ENCODE data around the gene NHERF1. TPM values are rescaled to one million over a fixed set of nuclear protein-coding genes. Genes with fewer than 3 reads are reported as not detected.

The NHERF1 gene
- total RNA-seq, 1 donor from 2014 or later = 5.2 TPM

GRCh38 chr17:74803971-74804370 lies 55.5 kb downstream of the NHERF1 start:
- H3K9ac ChIP-seq (ENCODE audit: low read depth in 1 of 3, low read length in 3 of 3) = no peak overlapping the region
- peaks cover 21 to 25% (median 23%) of the 10 kb centered on the region in 3 donors for H3K36me3 ChIP-seq (ENCODE audit: control insufficient read depth in 3 of 3, insufficient read depth in 3 of 3, low read length in 3 of 3)
- no peak overlapping the region for H3K27ac ChIP-seq (ENCODE audit: low read depth, low read length)
- H3K4me1 ChIP-seq (ENCODE audit: control insufficient read depth in 3 of 3, insufficient read depth in 3 of 3, low read length in 3 of 3) = peaks cover 0 to 9% (median 6%) of the 10 kb centered on the region in 3 donors
- H3K9me3 ChIP-seq (ENCODE audit: control insufficient read depth in 3 of 3, low read length in 3 of 3) = no peaks in the 10 kb centered on the region
- no peak overlapping the region for H3K4me3 ChIP-seq (ENCODE audit: low read length in 3 of 3)
- no peaks in the 10 kb centered on the region for H3K27me3 ChIP-seq (ENCODE audit: control insufficient read depth in 3 of 3, insufficient read depth in 3 of 3, low read length in 3 of 3)

DNA sequence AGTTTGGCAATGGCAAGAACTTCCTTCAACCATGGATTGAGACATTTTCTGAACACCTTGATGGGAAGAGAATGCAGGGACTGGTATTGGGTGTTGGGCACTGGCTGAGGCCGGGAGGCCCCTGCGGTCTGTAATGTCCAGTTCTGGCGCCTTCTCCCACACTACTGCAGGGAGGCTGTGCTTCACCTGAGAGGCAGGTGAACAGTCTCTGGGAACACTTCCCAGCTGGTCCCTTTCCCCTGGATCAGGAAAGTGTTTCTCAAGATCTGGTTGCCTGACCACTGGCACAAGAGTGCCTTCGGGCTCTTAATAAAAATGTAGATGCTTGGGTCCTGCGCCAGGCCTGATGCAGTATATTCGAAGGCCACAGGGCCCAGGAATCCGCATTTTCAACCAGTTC lies 56.3 kb downstream of the NHERF1 start:
- Histone ChIP-seq H3K9ac (ENCODE audit: low read depth in 1 of 3, low read length in 3 of 3) (no peak overlapping the region), H3K4me1 (ENCODE audit: control insufficient read depth in 3 of 3, insufficient read depth in 3 of 3, low read length in 3 of 3) (peaks cover 0 to 9% (median 6%) of the 10 kb centered on the region in 3 donors), H3K27ac (ENCODE audit: low read depth, low read length) (no peak overlapping the region), H3K27me3 (ENCODE audit: control insufficient read depth in 3 of 3, insufficient read depth in 3 of 3, low read length in 3 of 3) (no peaks in the 10 kb centered on the region), H3K9me3 (ENCODE audit: control insufficient read depth in 3 of 3, low read length in 3 of 3) (no peaks in the 10 kb centered on the region), H3K4me3 (ENCODE audit: low read length in 3 of 3) (no peak overlapping the region), H3K36me3 (ENCODE audit: control insufficient read depth in 3 of 3, insufficient read depth in 3 of 3, low read length in 3 of 3) (peaks cover 14 to 23% (median 19%) of the 10 kb centered on the region in 3 donors)

DNA sequence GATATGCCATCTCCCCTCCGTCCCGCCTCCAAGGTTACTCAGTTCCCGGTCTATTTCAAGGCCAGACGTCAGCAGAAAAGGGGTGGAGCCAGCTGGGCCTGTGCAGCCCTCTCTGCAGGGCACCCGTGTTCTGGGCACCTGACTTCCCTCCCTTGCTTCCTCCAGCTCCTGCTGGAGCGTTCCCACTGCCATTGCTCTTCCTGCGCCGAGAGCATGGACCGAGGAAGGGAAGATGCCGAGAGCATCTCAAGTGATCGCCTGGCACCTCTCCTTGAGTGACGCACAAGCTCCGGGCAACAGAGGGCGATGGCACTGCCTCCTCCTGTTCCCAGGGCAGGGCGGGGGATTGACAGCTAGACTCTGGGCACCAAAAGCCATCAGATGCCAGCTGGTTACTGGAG lies 57.2 kb downstream of the NHERF1 start:
- Histone ChIP-seq H3K36me3 (ENCODE audit: control insufficient read depth in 3 of 3, insufficient read depth in 3 of 3, low read length in 3 of 3) (peaks cover 10 to 16% (median 14%) of the 10 kb centered on the region in 3 donors), H3K27ac (ENCODE audit: low read depth, low read length) (no peak overlapping the region), H3K4me1 (ENCODE audit: control insufficient read depth in 3 of 3, insufficient read depth in 3 of 3, low read length in 3 of 3) (peaks cover 0 to 9% (median 6%) of the 10 kb centered on the region in 3 donors), H3K4me3 (ENCODE audit: low read length in 3 of 3) (no peak overlapping the region), H3K9me3 (ENCODE audit: control insufficient read depth in 3 of 3, low read length in 3 of 3) (no peaks in the 10 kb centered on the region), H3K9ac (ENCODE audit: low read depth in 1 of 3, low read length in 3 of 3) (no peak overlapping the region), H3K27me3 (ENCODE audit: control insufficient read depth in 3 of 3, insufficient read depth in 3 of 3, low read length in 3 of 3) (no peaks in the 10 kb centered on the region)

DNA sequence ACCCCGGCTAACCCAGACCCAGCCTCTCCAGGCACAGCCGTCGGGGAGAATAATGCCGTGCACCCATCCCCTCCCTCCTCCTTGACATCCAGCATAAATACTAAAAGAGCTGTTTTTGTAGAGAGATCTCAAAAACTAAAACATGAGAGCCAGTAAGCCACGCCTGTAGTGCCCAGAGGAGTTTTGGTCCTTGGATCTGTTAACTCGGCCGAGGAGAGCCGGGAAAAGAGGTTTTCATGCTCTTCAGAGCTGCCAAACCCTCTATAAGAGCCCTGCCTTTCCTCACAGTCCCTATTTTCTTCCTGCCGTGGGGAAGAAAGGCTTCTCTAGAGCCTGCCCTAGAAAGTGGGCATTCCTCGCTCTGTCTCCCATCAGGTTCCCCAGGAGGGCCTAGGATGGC lies 57.9 kb downstream of the NHERF1 start:
- Histone ChIP-seq H3K9ac (ENCODE audit: low read depth in 1 of 3, low read length in 3 of 3) (no peak overlapping the region), H3K4me1 (ENCODE audit: control insufficient read depth in 3 of 3, insufficient read depth in 3 of 3, low read length in 3 of 3) (peaks cover 0 to 9% (median 6%) of the 10 kb centered on the region in 3 donors), H3K27ac (ENCODE audit: low read depth, low read length) (no peak overlapping the region), H3K4me3 (ENCODE audit: low read length in 3 of 3) (no peak overlapping the region), H3K36me3 (ENCODE audit: control insufficient read depth in 3 of 3, insufficient read depth in 3 of 3, low read length in 3 of 3) (peaks cover 6 to 11% (median 9%) of the 10 kb centered on the region in 3 donors), H3K27me3 (ENCODE audit: control insufficient read depth in 3 of 3, insufficient read depth in 3 of 3, low read length in 3 of 3) (no peaks in the 10 kb centered on the region), H3K9me3 (ENCODE audit: control insufficient read depth in 3 of 3, low read length in 3 of 3) (no peaks in the 10 kb centered on the region)

DNA sequence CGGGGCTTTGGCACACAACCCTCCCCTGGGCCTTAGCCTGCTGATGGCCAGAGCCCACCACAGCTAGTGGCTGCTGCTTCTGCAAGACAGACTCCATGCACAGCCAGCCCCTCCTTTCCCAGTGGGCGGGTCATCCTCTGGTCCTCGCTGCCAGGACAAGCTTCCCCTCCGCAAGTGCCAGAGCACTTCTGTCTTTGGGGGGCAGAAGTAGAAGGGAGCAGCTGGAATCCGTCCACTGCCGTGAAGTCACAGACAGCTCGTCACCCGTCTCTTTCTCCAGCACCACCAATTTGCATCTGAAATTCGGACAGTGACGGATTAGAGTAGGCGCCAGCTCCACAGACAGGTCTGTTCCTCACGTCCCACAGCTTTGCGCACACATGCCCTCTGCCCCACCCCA lies 59.0 kb downstream of the NHERF1 start:
- peaks cover 0 to 9% (median 6%) of the 10 kb centered on the region in 3 donors for H3K4me1 ChIP-seq (ENCODE audit: control insufficient read depth in 3 of 3, insufficient read depth in 3 of 3, low read length in 3 of 3)
- no peak overlapping the region for H3K4me3 ChIP-seq (ENCODE audit: low read length in 3 of 3)
- H3K27ac ChIP-seq (ENCODE audit: low read depth, low read length) = no peak overlapping the region
- H3K36me3 ChIP-seq (ENCODE audit: control insufficient read depth in 3 of 3, insufficient read depth in 3 of 3, low read length in 3 of 3) = peaks cover 0 to 9% (median 7%) of the 10 kb centered on the region in 3 donors
- H3K27me3 ChIP-seq (ENCODE audit: control insufficient read depth in 3 of 3, insufficient read depth in 3 of 3, low read length in 3 of 3) = no peaks in the 10 kb centered on the region
- no peak overlapping the region for H3K9ac ChIP-seq (ENCODE audit: low read depth in 1 of 3, low read length in 3 of 3)
- H3K9me3 ChIP-seq (ENCODE audit: control insufficient read depth in 3 of 3, low read length in 3 of 3) = no peaks in the 10 kb centered on the region

GRCh38 chr17:74807925-74808324 lies 59.5 kb downstream of the NHERF1 start:
- no peak overlapping the region for H3K4me3 ChIP-seq (ENCODE audit: low read length in 3 of 3)
- H3K27me3 ChIP-seq (ENCODE audit: control insufficient read depth in 3 of 3, insufficient read depth in 3 of 3, low read length in 3 of 3) = no peaks in the 10 kb centered on the region
- H3K4me1 ChIP-seq (ENCODE audit: control insufficient read depth in 3 of 3, insufficient read depth in 3 of 3, low read length in 3 of 3) = peaks cover 0 to 9% (median 6%) of the 10 kb centered on the region in 3 donors
- H3K9ac ChIP-seq (ENCODE audit: low read depth in 1 of 3, low read length in 3 of 3) = no peak overlapping the region
- no peak overlapping the region for H3K27ac ChIP-seq (ENCODE audit: low read depth, low read length)
- no peaks in the 10 kb centered on the region for H3K9me3 ChIP-seq (ENCODE audit: control insufficient read depth in 3 of 3, low read length in 3 of 3)
- peaks cover 0 to 9% (median 7%) of the 10 kb centered on the region in 3 donors for H3K36me3 ChIP-seq (ENCODE audit: control insufficient read depth in 3 of 3, insufficient read depth in 3 of 3, low read length in 3 of 3)

GRCh38 chr17:74808714-74809430 lies 60.4 kb downstream of the NHERF1 start:
- Histone ChIP-seq H3K36me3 (ENCODE audit: control insufficient read depth in 3 of 3, insufficient read depth in 3 of 3, low read length in 3 of 3) (peaks cover 0 to 9% (median 7%) of the 10 kb centered on the region in 3 donors), H3K9ac (ENCODE audit: low read depth in 1 of 3, low read length in 3 of 3) (no peak overlapping the region), H3K9me3 (ENCODE audit: control insufficient read depth in 3 of 3, low read length in 3 of 3) (no peaks in the 10 kb centered on the region), H3K27me3 (ENCODE audit: control insufficient read depth in 3 of 3, insufficient read depth in 3 of 3, low read length in 3 of 3) (no peaks in the 10 kb centered on the region), H3K4me1 (ENCODE audit: control insufficient read depth in 3 of 3, insufficient read depth in 3 of 3, low read length in 3 of 3) (peaks cover 0 to 9% (median 6%) of the 10 kb centered on the region in 3 donors), H3K4me3 (ENCODE audit: low read length in 3 of 3) (no peak overlapping the region), H3K27ac (ENCODE audit: low read depth, low read length) (no peak overlapping the region)

GRCh38 chr17:74810699-74811485 lies 62.5 kb downstream of the NHERF1 start:
- peaks cover 2 to 10% (median 6%) of the 10 kb centered on the region in 3 donors for H3K36me3 ChIP-seq (ENCODE audit: control insufficient read depth in 3 of 3, insufficient read depth in 3 of 3, low read length in 3 of 3)
- H3K9ac ChIP-seq (ENCODE audit: low read depth in 1 of 3, low read length in 3 of 3) = no peak overlapping the region
- no peak overlapping the region for H3K27ac ChIP-seq (ENCODE audit: low read depth, low read length)
- no peak overlapping the region for H3K4me3 ChIP-seq (ENCODE audit: low read length in 3 of 3)
- H3K27me3 ChIP-seq (ENCODE audit: control insufficient read depth in 3 of 3, insufficient read depth in 3 of 3, low read length in 3 of 3) = no peaks in the 10 kb centered on the region
- H3K4me1 ChIP-seq (ENCODE audit: control insufficient read depth in 3 of 3, insufficient read depth in 3 of 3, low read length in 3 of 3) = peaks cover 0 to 4% (median 3%) of the 10 kb centered on the region in 3 donors
- no peaks in the 10 kb centered on the region for H3K9me3 ChIP-seq (ENCODE audit: control insufficient read depth in 3 of 3, low read length in 3 of 3)

GRCh38 chr17:74812109-74813009 lies 63.9 kb downstream of the NHERF1 start:
- H3K36me3 ChIP-seq (ENCODE audit: control insufficient read depth in 3 of 3, insufficient read depth in 3 of 3, low read length in 3 of 3) = peaks cover 6 to 12% (median 6%) of the 10 kb centered on the region in 3 donors
- H3K27ac ChIP-seq (ENCODE audit: low read depth, low read length) = no peak overlapping the region
- H3K9me3 ChIP-seq (ENCODE audit: control insufficient read depth in 3 of 3, low read length in 3 of 3) = no peaks in the 10 kb centered on the region
- no peak overlapping the region for H3K4me3 ChIP-seq (ENCODE audit: low read length in 3 of 3)
- H3K4me1 ChIP-seq (ENCODE audit: control insufficient read depth in 3 of 3, insufficient read depth in 3 of 3, low read length in 3 of 3) = peaks cover 0 to 3% (median 3%) of the 10 kb centered on the region in 3 donors
- H3K27me3 ChIP-seq (ENCODE audit: control insufficient read depth in 3 of 3, insufficient read depth in 3 of 3, low read length in 3 of 3) = no peaks in the 10 kb centered on the region
- no peak overlapping the region for H3K9ac ChIP-seq (ENCODE audit: low read depth in 1 of 3, low read length in 3 of 3)
